Ammon's horn (tissue), 1 donor: ENCODE data around the gene OVOL3.
A peak's percentile ranks its signal among the peaks of the same experiment; 100 is the strongest.
"Not testable (repeated sequence)": the region's sequence is repeated elsewhere in the genome, so short reads cannot be mapped to it uniquely, and the experiment has no call there.

Experiments used
- DNase-seq: peaks from one replicate; pipeline ENCODE4 v3.0.0-alpha.2; 2016; ENCODE audit warnings: low spot score

The OVOL3 gene

DNA sequence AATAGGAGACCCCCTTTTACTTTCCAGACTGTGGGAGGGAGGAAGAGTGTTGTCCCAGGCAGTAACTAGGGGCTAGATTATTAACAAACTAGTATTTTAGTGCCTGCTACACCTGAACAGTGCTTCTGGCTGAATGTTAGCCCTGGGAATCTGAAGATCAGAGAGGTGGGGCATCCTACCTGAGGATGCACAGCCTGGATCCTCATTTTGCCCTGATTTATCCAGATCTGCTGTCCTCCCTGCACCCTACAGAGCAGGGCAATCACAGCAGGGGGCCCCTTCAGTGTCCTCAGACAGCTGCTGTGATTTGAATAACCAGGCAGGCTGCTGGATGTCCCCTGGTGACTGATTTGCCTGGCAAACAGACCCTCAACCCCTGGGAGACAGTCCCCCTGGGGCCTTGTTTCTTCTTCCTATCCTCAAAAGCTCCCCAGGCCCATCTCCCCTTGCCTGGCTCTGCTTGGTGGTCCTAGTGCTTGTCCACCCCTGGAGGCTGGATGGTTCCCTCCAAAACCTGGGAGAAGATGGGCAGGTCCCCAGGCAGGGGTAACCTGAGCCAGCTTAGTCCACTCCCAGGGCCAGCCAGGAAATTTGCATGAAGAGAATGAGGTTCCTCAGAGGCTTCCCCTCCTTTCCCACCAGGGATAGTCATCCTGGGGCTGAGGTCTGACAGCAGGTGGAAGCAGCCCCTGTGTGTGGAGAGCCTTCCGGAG lies at the start of gene OVOL3:
Gene OVOL3 (plus strand): TSS at position 657 of the 713 bp plus-strand sequence. CDS start 60 bp downstream, outside the sequence.
- no peak for DNase-seq

DNA sequence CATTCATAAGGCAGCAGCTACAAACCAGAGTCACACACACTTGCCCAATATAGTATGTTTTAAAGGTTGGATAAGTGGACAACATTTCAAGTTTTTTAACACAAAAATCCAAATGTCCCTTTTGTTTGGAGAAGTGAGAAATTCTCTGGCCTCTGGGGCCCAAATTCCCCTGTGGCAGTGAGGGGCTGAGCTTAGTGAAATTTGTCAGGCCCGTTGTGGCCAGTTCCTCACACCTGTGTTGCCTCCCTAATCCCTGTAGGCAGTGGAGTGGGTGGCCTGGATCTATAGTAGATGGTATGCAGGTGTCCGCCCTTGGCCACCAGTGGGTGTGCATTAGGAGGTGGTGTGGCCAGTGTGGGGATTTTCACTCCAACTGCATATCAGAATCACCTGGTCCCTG lies 49.6 kb upstream of the OVOL3 start:
- DNase-seq, result no peak

DNA sequence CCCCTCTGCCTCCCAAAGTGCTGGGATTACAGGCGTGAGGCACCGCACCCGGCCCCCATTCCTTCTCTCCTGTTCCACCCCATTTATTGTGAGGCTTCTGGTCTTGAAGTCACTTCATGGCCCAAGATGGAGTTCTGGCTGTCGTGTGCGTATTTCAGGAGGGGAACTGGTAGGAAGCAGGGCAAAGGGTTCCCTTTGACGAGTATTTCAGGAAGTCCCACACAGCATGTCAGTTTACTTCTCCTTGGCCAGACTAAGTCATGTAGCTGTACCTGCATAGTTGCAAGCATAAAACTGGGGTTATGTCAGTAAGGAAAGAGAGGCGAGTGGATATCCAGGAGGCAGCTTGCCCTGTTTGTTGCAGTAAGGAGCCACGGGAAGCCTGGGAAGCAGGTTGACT lies 46.1 kb upstream of the OVOL3 start:
- no peak for DNase-seq

DNA sequence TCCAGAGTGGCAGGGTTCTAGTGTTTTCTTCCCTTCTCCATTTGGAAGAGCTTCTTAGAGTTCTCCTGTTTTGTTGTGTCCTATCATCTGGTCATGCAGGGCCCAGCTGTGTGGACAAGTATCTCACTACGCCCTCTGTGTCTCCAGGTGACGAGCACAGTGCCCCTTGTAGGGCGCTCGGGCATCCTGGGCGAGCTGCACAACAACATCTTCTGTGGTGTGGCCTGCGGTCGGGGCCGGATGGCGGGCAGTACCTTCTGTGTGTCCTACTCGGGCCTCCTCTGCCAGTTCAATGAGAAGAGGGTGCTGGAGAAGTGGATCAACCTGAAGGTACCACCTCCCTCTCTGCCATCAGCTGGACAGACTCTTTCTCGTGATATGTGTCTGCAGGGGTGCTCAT lies 43.3 kb upstream of the OVOL3 start:
- DNase-seq, result no peak

DNA sequence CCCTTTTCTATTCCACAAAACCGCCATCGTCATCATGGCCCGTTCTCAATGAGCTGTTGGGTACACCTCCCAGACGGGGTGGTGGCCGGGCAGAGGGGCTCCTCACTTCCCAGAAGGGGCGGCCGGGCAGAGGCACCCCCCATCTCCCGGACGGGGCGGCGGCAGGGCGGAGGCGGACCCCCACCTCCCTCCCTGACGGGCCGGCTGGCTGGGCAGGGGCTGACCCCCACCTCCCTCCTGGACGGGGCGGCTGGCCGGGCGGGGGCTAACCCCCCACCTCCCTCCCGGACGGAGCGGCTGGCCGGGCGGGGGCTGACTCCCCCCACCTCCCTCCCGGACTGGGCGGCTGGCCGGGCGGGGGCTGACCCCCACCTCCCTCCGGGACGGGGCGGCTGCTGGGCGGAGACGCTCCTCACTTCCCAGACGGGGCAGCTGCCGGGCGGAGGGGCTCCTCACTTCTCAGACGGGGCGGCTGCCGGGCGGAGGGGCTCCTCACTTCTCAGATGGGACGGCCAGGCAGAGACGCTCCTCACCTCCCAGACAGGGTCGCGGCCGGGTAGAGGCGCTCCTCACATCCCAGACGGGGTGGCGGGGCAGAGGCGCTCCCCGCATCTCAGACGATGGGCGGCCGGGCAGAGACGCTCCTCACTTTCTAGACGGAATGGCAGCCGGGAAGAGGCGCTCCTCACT lies 42.0 kb upstream of the OVOL3 start:
- not testable (repeated sequence) for DNase-seq

DNA sequence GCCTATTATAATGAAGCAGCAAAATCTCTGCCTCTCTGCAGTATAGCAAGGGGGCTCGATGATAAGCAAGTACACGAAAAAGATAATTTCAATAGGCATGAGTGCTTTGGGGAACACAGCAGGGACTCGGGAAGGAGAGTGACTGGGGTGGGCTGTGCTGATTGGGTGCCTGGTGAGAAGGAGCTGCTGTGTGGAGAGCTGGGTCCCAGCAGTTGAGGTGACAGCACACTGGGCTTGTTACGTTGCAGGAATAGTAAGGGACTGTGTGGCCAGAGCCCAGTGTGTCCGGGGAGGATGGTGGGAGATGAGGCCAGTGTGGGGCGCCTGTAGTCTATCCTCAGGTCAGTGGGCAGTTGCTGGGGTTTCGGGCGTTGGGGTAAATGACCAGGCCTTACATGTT lies 38.9 kb upstream of the OVOL3 start:
- no peak for DNase-seq

DNA sequence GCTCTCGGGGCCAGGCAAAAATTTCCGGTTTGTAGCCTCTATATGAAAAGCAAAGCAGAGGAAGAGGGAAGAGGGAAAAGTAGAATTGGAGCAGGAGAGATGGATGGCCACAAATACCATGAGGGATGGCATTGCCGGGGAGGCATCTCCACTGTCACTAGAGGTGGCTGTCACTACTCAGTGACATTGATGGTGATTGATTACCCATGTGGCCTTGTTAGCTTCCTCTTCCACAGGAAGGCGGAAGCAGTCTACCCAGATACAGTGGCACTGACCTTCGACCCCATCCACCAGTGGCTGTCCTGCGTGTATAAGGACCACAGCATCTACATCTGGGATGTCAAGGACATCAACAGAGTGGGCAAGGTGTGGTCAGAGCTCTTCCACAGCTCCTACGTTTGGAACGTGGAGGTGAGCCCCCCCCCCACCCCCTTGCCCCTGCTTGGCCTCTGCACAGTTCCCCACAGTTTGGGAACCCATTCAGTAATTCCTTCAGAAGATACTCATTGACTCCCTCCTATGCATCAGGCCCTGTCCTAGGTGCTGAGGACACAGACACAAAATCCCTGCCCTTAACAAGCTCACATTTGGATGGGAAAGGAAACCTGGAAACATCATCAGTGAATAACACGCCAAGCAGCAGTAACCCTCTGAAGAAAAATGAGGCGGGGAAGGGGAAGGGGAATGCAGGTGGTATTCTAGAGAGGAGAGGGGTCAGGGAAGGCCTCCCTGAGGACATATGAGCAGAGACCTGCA lies 37.6 kb upstream of the OVOL3 start:
- DNase-seq, result no peak

DNA sequence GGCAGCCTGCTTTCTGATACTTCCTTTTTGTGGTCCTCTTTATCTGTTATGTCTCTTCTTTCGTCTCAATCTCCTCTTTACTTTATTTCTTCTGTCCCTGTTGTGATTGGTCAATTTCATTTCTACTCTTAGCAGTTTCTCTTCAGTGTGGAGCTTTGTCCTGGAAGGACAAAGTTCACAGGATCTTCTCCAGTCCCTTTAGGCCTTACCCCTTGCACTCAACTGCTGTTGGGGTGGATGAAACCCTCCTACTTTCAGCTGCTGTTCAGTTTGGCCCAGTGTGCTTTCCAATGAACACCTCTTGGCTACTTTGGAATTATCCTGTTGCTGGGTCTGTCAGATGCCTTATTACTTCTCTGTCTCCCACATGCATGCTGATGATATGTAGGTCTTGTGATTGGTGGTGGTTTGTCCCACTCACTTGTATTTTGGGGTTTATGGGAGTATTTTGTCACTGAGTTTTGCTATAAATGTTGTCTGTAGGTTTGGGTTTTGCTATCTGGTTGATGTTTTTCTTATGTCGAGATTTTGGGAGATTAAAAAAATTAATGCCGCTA lies 31.5 kb upstream of the OVOL3 start:
- no peak for DNase-seq

DNA sequence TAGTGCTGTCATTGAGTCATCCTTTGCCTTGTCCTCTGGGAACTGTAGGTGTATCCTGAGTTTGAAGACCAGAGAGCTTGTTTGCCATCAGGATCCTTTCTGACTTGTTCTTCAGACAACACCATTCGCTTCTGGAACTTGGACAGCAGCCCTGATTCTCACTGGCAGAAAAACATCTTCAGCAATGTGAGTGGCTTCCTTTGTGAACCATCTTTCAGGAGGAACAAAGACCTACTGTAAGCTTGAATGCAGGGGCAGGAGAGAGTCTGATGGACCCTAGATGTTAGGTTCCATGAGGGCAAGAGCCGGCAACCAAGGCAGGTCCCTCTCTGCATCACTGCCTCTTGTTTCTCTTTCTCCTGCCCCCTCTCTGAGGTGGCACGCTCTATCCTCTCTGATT lies 29.6 kb upstream of the OVOL3 start:
- DNase-seq, result peak; percentile 93

DNA sequence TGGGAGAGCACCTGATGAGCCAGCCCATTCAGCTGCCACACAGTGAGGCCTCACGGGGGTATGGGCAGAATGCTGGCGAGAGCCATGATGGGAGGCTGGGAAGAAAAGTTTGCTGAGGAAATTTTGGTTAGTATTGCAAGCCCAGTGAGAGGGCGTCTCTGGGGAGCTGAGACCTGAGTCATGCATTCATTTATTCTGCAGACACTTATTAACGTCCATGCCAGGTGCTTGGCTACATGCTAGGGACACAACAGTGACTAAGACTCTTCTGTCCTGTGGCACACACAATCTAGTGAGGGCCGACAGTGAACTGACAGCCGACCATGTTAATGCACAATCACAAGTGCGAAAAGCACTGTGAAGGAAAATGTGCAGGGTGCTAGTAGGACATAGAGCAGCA lies 29.0 kb upstream of the OVOL3 start:
- no peak for DNase-seq

DNA sequence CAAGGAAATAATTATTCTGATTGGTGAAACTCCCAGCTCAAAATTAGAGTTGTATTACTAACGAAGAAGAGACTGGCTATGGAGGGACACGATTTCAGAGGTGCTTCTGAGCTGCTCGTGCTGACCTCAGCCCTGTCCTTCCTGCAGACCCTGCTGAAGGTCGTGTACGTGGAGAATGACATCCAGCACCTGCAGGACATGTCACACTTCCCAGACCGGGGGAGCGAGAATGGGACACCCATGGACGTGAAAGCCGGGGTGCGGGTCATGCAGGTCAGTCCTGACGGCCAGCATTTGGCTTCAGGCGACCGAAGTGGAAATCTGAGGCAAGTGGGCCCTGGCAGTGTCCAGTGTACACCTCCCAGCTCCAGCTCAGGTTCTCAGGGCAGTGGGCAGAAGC lies 28.0 kb upstream of the OVOL3 start:
- no peak for DNase-seq

DNA sequence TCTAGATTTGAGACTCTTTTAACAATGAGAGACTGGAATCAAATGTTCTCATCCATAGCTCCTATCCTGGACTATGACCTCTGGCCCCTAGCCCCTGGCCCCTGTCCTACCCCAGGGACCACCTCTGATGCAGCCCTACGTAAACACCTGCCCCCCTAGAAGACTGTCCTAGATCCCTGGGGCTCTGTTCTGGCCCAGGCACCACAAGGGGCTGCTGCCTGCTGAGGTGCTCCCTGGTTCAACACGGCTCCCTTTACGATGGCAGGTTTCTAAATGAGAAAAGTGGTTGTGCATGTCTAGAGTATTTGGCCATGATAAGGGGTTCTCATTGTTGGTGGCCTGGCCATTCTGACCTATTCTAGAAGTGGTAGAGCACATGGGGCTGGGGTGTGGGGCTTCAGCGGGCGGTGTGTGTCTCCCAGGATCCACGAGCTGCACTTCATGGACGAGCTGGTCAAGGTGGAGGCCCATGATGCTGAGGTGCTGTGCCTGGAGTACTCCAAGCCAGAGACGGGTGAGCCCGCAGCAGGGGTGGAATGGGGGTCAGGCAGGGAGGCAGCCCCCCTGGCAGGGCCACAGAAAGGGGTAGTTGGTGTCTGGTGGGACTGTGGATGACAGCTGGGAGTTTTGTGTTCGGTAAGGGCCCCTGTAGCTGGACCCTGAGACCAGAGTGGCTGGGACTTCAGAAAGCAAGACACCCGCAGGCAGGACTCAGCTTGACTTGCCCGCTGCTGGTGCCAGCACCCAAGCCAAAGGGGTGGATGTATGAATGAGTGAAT lies 26.5 kb upstream of the OVOL3 start:
- DNase-seq, result no peak

DNA sequence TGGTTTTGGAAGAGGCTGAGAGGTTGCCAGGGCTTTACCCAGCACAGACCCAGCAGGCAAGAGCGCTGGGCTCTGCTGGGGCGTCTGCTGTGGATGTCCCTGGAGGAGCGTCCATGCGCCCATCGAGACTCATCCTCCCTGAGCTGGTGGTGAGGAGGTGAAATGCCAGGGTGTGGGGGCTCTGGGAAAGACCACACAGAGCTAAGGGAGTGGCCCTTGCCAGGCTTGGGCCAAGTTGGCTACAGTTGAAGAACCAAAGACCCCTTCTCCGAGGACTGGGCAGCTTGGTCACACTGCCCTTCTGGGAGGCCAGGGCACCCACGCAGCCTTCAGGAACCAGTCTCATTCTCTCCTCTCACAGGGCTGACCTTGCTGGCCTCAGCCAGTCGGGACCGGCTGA lies 24.6 kb upstream of the OVOL3 start:
- no peak for DNase-seq

DNA sequence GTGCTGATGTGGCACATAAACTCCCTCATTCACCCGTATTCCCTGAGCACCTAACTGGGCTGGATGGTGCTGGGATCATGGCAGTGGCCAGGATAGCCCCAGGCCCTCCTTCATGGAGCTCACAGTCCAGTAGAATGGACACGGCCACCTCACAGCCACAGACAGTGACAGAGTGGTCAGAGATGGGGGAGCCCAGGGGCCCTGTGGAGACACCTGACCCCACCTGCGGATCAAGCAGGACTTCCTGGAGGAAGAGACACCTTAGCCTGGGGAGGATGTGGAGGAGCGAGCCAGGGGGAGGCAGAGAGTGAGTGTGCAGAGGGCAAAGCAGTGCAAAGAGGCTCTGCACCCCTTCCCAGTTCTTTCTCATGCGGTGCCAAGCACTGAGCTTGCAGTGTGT lies 21.1 kb upstream of the OVOL3 start:
- no peak for DNase-seq

DNA sequence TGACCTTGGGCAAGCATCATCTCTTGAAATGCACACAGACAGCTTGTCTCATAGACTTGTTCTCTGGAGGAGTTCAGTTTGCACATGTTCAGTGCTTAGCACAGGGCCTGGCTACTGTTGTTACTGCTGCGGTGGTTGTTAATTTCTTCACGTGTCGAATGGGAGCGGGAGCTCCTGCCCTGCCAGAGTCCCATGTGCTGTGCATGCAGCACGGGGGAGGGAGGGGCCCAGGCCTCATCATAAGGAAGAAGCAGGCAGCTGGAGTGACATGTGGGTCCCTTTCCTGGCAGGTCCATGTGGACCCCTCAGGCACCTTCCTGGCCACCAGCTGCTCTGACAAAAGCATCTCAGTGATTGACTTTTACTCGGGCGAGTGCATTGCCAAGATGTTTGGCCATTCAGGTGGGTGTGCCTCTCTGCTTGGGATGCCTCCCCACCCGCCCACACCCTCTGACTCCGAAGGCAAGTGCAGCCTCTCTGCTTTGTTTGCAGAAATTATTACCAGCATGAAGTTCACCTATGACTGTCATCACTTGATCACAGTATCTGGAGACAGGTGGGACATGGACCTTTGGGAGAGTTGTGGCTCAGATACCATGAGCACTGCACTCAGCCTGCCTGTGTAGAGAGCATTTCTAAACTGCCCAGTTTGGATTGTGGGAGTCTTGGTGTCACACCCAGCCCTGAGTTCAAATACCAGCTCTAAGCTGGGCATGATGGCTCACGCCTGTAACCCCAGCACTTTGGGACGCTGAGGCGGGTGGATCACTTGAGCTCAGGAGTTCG lies 19.8 kb upstream of the OVOL3 start:
- DNase-seq, result no peak

DNA sequence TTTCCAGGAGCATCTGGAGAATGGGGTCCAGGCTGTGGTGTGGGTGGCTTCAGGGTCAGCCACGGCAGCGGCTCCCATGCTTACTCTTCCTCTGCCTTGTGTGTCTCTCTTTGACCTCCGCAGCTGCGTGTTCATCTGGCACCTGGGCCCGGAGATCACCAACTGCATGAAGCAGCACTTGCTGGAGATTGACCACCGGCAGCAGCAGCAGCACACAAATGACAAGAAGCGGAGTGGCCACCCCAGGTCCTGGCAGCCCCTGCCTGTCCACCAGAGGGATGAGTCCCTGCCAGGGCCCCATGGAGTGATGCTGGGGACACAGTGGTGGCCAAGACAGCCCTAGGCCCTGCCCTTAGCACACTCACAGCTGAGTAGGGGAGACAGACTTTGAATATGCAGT lies 18.4 kb upstream of the OVOL3 start:
- DNase-seq, result no peak

DNA sequence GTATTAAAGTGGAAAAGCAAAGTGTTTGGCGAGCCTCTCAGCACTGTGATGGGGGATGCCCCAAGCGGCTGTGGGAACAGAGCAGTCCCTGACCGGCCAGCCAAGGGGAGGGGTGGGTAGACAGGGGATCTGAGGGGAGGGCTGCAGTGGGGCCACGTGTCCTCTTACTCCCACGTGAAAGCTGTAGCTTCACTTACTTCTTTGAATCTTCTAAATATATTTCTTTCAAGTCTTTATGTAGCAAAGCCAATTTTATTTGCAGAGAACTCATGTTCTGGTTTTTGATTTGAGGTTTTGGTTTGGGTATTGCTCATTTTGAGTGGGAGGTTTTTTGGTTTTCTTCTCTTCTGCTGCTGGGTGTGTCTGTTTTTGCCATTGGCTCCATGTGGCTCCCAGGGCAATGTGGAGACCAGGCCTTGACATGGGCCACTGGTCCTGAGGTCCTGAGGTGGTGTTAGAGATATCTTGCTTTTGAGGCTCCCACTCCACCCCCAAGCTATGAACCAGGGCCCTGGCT lies 17.7 kb upstream of the OVOL3 start:
- DNase-seq, result no peak

DNA sequence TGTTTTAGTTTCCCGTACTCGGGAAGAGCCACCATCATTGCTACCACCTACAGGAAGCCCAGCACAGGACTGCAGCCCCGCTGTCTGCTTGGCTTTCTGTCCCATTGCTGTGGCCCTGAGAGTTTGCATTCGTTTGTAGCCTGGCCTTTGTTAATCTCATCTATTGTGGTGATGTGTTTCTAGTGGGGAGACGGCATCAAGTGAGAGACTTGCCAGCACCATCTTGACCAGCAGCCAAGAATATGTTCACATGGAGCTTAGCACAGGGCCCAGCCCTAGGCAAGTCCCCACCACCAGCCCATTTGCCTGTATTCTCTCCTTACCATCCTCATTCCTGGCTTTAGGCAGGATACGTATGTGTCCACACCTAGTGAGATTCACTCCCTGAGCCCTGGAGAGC lies 17.3 kb upstream of the OVOL3 start:
- peak; percentile 84 for DNase-seq

DNA sequence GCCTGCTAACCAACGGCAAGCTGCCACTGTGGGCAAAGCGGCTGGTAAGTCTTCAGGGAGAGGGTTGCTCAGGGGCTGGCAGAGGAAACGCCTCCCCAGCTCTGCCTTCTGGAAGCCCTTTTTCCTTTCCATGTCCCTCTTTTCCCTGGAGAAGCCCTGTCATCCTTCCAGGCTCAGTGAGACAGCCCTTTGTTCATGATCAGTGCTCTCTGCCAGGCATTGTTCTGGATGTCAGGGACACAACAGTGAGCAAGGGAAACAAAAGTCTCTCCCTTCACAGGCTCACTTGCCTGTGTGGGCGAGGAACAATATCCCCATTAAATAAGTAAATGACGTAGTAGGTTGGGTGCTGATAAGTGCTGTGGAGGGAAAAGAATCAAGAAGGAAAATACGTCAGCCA lies 13.9 kb upstream of the OVOL3 start:
- DNase-seq, result peak; percentile 95

DNA sequence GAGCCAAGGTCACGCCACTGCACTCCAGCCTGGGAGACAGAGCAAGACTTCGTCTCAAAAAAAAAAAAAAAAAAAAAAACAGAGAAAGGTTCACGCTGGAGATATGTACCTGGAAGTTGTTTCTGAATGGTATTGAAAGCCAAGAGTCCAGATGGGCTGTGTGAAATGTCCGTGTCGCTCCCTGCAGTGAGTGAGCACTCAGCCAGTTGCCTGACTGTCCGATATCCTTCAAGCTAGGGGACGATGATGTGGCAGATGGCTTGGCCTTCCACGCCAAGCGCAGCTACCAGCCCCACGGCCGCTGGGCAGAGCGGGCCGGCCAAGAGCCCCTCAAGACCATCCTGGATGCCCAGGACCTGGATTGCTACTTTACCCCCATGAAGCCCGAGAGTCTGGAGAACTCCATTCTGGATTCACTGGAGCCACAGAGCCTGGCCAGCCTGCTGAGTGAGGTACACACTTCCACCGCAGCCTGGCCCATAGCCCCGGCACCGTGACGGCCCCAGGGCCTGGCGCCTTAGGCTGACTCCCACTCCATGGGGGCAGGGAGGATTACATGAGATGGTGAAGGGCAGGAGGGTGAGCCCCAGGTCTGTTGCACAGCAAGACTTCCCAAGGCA lies 11.7 kb upstream of the OVOL3 start:
- DNase-seq, result no peak

DNA sequence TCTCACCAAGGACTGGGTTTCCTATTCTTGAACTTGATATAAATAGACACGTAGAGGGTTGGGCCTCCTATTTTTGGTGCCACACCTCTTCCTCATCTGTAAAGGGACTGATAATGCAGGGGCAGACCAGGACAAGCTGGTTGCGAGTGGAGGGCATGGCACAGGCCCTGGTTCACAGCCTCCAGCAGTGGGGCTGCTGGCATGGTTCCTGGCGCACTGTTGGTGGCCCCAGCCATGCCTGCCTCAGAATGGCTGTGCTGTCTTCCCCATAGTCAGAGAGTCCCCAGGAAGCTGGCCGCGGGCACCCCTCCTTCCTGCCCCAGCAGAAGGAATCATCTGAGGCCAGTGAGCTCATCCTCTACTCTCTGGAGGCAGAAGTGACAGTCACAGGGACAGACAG lies 10.5 kb upstream of the OVOL3 start:
- DNase-seq, result no peak
